NB4 (cell line): ENCODE results near the gene KIAA1217.

Experiments used
- CTCF ChIP-seq: IDR thresholded peaks from one replicate; pipeline ENCODE4 v1.5.1; 2012; ENCODE audit warnings: low read depth, low read length
- MAX ChIP-seq: IDR thresholded peaks from 2 replicates; pipeline ENCODE4 v1.6.1; 2011; ENCODE audit warnings: low read depth, low read length
- MYC ChIP-seq: IDR thresholded peaks from 2 replicates; pipeline ENCODE4 v1.6.1; 2011; ENCODE audit warnings: low read depth, low read length
- POLR2A ChIP-seq: IDR thresholded peaks from 2 replicates; pipeline ENCODE4 v1.6.1; 2011; ENCODE audit warnings: mild to moderate bottlenecking; ENCODE audit not compliant: insufficient read length; ENCODE audit errors: extremely low read depth

- TF ChIP-seq CTCF (no peak), POLR2A (no peak), MYC (no peak), MAX (no peak)
These were observed 37.4 kb downstream of the KIAA1217 start for GRCh38 chr10:24246365-24246764.
